ENCODE measurements around the gene TATDN2.

TATDN2 gene

DNA sequence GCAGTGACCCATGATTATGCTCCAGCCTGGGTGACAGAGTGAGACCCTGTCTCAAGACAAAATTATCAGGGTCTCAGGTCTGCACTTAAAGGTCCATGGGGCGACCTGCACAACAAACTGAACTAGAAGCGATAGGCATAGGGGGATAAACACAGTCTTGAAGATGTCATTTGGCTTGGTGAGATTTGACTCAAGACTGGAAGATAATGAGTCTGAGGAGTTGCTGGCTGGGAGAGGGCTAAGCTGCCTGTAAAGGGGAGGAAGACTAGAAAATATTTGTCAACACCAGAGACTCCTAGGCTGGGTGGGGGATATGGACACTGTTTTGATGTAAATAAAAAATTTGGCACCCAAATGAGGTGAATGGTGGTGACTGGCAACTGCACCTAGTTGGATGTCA, 24.7 kb downstream of the TATDN2 start:
- DNase-seq, result no peak

DNA sequence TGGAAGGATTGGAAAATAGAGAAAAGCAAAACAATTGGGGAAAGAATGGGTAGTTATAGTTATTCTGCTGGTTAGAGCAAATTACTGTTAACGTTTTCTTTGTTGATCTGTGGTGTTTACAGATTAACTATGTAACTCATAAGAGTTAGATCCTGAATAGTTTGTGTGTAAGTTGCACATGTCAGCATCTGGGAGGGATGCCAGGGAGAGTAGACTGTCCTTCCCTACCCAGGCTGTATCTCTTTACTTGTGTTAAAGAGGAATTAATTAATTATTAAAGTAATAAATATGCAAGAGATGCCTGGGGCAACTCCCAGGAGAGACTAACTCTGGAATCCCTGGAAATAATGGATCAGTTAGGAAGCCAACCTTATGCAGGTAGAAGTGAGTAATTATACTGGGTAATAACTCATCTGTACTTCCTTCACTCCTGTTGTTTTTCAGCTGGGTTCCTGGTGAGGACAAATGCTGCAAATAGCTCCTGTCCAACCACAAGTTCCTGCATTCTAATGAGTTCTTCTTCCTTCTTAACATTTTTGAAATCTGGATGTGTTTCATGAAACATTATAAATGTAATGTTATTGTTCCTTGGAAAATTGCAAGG, 25.5 kb downstream of the TATDN2 start:
- no peak for DNase-seq

DNA sequence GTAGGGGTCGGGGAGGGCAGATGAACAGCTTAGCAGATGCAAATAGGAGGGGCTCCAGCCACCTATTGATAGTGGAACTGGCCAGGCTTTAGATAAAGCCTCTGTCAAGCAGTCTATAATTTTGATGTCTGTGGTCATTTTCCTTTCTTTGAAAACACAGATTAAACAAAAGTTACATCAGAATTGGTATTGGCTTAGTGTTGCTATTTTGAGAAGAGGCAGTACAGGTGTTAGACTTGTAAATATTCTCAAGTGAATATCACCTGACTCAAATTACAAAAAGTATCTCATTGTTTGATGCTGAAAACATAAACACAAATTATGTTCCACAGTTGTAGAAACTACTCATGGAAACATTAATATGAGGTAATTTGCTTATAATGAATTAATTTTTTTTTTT, 26.3 kb downstream of the TATDN2 start:
- DNase-seq, result no peak

DNA sequence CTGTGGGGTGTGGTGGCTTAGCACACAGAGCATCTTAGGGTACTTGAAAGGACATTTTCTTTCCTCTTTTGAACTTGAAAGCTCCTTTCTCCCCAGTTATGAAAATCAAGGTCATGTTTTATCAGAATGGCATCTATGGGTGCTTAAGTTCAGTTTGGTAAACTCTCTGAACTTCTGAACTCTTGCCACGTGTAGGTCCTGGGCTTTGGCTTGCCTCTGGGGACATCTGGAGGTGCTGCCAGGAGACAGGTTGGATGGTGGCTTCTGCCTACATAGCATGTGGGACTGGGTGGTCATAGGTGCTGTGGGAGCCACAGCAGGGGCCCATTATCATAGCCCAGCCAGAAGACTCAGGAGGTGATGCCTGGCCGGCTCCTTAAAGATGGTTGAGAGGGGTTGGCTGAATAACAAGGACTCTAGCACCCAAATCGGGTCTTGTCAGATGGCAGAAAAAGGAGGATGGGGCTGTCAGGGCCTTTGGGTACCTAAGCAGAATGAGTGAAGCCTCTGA, 28.9 kb downstream of the TATDN2 start:
- no peak for DNase-seq

DNA sequence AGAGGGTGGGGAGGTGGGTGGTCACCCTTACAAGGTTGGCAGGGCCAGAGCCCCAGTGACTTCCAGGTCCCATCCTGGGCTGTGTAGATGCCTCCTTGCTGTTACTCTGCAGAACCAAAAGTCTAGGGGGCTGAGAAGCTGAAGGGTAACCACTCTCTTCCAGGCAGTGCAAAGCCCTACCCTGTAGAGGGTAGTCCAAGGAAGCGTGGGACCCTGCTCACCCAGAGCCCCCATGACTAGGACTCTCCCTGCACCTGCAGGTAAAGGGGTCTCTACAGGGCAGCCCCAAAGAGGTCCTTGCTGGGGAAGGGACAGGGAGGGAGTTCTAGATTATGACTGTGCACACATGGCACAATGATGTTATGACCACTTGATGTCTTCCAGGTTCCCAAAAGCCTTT, 30.2 kb downstream of the TATDN2 start:
- DNase-seq, result no peak

DNA sequence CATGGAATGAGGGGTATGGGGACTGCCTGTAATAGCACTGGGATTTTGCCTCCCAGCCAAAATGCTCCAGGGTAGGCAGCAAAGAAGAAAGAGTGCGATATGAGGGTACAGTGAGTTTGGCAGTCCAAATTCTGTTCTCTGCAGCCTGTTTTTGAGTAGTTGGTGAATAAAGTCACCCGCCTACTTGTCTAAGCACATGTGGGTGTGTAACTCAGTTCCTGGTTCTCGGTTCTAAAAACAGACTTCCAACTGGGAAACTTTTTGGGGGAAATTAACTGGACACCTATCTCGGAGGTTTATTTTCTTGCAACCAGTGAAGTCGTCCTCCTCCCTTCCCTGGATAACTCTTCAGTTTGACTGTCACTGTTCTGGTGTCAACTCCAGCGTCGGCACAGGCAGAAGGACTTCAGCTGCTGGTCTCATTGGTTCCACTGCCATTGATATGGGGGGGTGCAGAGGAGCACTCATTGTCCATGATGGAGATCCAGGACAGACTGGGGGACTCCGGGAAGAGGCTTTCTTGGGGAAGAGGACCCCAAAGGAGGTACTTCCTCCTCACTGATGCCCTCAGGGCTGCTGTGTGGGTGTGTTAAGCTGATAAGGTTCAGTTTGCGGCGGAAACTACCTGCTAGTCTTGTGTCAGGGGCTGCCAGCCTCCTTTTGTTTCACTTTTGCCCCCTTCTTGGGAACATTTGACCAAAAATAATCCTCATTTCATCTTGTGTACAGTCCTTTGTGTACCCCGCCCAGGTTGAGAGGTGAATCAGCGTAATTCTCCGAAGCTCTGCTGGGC, 31.3 kb downstream of the TATDN2 start:
- DNase-seq, result no peak

DNA sequence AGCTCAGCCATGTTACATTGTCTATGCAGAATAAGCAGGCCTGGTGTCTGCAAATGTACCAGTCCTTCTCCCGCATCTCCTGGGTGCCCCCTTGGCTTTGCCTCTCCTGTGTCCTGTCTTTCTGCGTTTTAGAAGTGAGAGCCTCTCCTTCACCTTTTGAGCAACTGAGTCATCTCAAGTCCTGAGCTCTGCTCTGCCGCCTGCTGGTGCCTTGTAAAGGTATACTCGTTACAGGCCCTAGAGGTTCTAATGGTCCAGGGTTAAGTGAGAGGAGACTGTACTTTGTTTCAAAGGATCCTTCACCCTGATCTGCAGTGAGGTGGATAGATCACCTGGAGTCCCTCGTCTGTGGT, 31.9 kb downstream of the TATDN2 start:
- no peak for DNase-seq

DNA sequence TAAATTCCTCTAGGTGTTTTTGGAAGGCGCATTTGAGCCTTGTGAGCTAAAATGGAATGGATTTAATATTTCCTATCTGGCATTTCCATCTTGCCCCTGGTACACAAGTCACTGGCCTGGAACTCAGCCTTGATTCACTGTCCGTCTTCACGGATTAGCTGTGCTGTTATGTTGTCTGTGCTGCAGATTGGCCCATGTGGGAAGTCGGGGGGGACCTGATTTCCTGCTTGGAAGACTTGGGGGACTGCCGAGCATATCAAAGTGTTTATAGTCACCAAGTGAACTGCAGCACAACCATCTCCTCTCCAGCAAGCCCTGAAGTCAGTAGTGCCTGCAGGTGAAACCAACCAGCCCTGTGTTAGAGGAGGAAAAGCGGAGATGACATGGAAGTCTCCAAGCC, 32.3 kb downstream of the TATDN2 start:
- DNase-seq, result no peak

DNA sequence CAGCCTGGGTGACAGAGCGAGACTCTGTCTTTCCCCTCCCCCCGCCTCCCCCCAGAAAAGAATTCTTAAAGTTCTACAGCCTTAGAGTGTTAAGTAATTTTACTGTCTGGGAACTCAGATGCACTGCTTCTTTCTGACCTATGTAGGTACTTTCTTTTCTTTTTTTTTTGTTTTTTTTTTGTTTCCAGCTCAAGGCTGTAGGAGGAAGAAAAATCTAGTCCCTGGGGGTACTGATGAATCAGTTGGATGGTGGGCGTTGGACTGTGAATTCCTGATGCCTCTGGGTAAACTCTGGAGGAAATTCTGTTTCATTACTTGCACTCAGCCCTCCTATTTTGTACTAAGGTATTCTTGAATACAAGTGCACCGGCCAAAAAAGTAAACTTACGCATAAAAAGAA, 33.7 kb downstream of the TATDN2 start:
- DNase-seq, result no peak

DNA sequence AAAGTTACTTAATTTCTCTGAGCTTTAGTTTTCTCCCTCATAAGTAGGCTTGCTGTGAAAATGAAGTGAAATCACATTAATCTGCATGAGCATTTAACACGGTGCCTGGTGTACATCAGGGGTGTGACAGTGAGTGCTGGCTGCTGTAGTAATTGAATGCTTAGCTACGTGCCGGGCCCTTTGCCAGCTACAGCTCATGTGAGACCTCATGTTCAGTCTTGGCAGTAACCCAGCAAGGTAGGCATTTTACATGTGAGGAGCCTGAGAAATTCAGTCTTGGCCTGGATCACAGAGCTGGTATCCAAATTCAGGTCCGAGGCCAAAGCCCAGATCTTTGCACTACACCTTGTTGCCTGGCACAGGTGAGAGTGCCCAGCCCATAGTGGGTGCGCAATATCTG, 35.4 kb downstream of the TATDN2 start:
- DNase-seq, result no peak

DNA sequence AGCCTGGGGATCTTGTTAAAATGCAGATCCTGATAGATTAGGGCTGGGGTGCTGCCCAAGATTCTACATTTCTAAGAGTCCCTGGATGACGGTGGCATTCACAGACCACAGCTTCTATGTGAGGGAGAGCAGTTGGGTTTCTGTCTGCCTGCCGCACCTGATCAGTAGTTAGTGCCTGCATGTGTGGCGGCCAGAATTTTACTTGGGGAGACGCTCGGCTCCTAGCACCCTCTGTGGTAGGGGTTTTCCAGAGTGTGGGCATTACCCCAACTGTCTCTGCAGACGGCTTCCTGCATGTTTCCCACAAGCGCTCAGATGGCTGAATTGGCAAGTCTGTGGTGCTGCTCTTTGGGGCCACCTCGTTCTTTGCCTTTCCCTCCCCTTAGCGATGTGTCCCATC, 36.2 kb downstream of the TATDN2 start:
- DNase-seq, result no peak

DNA sequence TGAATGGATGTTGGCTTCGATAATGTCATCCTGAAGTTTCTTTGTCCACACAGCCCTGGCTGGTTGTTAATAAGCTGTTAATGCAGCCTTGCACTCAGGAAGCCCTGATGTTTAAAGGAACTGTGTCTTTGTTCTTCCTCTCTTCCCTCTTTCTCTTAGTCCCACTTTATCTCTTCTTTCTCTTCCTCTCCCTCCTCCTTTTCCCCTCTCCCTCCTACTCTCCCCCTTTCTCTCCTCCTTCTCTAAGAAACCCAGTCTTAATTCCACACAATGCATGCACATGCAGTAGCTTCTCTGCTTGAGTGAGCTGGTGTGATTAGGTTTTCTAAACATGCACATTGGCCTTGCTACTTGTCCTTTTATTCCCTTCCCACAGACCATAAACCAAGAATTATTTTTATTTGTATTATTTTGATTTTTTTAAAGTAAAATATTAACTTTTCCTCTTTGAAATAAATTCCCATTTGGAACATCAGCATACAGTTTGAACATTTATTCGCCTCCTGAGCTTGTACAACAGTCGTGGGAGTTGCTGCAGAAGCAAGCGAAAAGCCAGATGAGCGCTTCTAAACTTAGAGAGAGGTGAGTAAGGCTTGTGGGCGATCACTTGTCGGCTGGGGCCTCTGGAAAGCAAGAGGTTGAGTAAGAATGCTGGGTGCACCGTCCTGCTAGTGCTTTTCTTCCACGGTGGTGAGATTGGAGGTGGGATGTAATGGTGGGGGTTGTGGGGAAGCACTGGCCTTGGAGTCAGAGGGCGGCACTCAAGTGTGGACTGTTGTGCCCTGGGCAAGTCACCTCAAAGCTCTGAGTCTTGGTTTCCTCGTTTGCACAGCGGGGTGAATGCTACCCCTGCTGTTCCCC, 37.2 kb downstream of the TATDN2 start:
- DNase-seq, result no peak

DNA sequence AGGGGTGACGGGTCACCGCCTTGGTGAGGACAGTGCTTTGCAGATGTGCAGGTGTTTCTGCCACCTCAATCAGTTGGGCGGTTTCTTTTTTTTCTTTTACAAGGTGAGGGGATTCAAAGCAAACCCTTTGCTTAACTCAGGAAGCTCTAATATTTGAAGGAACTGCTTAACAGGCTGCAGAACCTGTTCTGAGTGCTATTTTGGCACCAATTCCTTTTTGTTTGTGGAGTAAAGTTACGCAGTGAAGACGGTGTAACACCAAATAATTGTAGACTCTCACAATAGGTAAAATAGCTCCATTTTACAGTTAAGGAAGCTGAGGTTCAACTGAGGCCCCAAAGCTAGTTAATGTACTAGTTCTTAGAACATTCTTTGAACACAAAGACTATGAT, 37.9 kb downstream of the TATDN2 start:
- no peak for DNase-seq

DNA sequence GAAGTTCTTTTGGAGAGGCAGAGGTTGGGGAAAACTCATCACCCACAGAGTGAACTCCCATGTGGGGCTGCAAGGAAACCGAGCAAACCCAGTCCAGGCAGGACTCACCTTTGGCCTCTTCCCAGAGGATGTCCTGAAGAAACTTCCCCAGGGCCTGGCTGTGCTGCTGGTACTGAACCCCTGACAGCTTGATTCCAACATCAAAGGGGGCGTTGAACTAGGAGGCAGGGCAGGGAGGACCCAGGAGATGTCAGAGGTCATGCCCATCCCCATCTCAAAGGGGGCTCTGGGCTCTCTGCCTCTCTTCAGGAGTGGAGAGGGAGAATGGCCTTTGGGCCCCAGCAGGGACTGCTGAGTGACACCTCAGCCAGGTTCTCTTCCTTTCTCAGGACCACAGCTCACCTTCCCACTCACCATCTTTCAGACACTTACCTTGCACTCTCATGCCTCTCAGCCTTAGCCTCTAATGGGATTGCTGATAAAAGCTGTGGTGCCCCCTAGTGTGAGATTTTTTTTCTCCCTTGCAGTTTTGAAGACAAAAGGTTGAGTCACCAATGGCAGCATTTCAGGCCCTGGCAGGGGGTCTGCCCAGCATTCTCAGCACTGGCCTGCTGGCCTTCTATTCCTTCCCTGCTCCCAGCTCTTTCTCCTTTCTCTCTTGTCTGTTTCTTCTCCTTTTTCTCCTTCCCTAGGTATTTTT, 38.5 kb downstream of the TATDN2 start:
- DNase-seq, result no peak

DNA sequence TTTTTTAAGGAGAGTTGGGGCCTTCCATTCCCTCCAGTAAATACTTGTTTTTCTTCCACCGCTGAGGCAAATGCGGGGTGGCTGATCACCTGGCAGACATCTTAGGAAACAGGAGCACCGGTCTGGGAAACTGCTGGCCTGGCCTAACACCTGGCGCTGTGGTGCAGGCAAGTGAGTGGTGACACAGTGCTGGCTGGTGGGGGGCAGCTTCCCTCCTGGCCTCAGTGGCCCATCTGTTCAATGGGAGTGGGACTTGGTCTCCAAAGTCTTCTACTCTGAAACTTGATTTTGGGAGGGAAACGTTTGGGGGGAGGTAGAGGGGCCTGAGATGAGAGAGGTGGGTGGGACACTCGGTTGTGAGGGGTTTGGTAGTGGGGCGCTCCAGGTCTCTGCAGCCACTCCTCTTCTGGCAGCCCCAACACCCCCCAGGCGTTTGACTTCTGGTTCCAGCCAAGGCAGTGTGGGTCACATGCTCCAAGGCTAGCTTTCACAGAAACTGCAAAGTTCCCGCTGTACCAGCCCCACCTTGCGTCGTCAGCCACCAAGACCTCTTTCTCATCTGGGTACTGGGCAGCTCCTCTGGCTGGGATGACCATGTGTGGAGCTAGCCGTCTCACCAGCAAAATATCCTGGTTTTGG, 39.8 kb downstream of the TATDN2 start:
- DNase-seq, result no peak

DNA sequence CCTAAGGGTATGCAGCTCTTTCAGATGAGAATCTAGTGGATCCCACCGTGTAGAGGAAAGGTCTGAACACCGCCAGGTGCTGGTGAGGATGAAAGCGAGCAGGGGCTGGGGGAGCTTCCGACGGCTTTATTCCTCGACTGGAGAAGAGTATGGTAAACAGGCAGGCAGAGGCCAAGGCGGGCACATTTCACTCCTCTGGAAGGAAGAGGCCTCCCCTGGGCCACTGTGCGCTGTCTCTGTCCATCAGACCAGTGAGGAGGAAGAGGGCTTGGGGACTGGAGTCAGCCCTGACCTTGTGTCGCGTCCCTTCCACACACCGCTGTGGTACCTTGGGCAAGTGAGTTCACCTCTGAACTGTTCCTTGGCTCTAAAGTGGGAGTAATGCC, 40.3 kb downstream of the TATDN2 start:
- no peak for DNase-seq

DNA sequence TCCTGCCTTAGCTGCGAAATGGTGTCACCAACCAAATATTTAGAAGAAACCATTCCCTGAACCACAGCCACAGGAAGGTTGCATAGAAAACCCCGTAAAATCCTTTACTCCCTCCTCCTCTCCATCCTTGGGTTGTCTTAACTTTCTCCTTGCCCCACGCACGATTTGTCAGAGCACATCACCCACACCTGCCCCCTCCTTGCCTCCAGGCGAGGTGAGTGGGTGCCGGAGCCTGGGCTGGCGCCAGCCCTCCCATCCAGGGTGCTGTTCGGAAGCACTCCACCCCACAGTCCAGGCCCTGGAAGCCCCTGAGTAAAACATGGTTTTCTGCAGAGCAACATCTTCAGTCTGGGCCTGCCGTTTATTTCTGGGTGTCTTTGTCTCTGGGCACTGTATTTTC, 40.8 kb downstream of the TATDN2 start:
- no peak for DNase-seq

DNA sequence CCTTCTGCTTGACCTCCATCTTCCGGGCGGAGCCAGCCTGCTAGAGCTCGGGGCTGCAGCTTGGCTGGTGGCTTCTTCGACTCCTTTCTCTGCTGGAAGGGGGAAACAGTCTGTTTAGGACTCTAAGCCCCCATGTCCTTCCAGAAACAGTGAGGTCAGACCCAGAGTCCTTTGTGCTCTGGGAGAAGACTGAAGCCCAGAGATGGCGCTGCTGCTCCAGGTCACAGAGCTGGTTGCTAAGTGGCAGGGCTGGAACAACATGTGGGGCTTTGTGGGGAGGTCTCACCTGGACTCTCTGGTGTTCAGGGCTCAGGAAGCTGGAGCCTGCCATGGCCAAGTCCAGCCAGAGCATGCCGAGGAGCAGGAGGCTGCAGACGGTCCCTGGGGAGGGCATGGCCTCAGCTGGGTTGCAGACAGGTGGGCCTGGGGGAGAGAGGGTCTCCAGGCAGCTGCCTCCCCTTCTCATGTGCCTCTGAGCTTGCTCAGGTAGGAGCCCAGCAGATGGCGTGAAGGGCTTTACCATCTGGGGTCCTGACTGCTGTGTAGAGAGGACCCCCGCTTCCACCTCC, 41.6 kb downstream of the TATDN2 start:
- DNase-seq, result no peak

DNA sequence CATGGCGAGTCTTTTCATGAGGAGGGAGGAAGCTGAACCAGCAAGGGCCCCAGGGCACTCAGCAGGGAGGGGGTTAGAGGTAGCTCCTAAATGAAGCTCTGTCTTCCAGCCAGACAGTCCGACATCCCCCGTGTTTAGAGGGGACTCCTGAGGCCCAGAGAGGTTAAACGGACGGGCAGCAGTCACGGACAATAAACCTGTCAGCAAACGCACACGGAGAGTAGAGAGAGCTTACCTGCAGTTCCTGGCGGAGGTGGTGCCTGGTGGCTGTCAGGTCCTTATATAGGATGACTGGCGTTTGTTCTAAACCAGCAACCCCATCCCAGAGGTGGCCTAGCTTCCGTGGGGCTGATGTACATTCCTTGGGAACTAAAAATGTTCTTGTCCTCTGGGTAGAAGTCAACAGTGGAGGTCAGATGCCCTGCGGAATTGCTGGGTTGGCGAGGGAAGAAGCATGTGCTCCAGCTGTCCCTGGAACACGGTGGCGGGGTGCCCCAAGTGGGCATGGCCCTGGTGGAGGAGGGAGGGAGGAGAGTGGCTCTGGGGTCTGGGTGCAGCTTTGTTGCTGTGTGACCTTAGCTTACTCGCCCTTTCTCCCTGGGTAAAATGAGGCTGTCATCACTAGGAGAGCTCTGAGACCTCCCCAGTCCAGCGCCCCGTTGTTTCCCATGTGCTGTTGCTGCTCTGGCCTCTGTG, 42.4 kb downstream of the TATDN2 start:
- no peak for DNase-seq

DNA sequence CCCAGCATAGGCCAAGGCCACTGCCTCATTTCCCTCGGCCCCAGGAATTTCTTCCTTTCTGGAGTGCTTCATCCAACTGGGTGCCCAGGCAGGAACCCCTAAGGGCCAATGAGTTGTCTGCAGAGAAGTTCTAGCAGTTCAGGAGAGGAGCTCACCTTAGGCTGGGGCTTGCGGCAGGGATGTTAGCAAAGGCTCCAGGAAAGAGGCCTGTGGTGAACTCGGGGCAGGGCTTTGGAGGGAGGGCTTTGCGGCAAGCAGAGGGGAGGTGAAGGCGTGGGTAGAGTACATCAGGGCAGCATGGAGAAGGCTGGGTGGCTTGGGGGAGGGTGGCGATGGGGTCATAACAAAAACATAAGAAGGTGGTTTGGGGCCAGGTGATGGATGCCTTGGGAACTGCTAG, 43.4 kb downstream of the TATDN2 start:
- DNase-seq, result no peak

DNA sequence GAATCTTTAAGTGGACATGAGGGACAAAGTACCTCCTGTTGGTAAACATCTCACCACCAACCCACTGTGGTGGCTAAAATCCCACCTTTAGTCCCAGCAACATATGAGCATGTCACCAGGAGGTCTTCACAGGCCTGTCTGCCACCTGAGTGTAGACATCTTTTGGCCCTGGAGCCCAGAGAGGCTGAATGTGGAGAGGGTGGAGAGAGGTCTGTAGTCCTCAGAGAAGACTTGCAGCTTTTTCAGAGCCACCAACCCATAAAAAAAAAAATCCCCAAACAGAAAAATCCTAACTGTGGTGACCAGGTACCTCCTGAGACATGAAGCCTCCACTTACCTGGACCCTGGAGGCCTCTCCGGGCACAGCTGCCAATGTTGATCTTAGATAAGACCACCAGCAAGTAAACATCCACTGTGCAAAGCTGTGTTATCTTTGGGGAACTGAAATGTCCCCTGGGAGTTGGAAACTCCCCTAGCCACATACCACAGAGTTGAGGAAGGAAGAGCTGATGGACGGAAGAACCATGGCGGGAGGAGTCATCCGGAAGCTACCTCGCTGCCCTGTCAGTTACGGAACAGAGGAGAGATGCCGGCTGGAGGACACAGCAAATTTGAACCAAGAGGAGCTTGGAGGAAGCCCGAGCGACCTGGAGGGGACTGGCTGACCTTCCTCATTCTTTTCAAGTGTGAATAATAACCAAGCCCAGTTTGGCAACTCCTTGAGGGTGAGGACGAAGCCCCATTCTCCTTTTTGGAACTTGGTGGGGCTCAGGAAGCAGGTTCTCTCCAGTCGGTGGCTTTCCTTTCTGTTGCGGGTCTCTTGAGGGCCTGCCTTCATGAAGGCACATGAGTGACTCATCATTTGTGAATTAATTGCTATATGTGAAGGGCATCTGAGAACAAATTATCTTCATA, 44.5 kb downstream of the TATDN2 start, which contains the start of gene GHRL:
Gene GHRL, minus strand, starts transcription at position 443 of the 915 bp plus-strand sequence. CDS start 2,767 bp downstream, outside the sequence.
- no peak for DNase-seq

Data from activated CD8-positive, alpha-beta memory T cell treated with anti-CD3 and anti-CD28 coated beads for 24 hours (primary cell).